Adrenal gland (tissue), 12 donors: ENCODE results near the gene TIMM21. TPM values are rescaled to one million over a fixed set of nuclear protein-coding genes. Genes with fewer than 3 reads are reported as not detected.

Experiments used
- DNase-seq, 7 donors: peaks; one replicate each; pipeline ENCODE4 v3.0.0-alpha.2; 2019 to 2020
- H3K27ac ChIP-seq, 5 donors: fragments of 200-600 bp; sonication (generic) in 4 of 5; 1 replicate in 3 of 5; 2 replicates in 2 of 5; pipeline versions ENCODE4 v1.5.1 to v1.8.0; 2016 to 2020; ENCODE audit warnings: mild to moderate bottlenecking in 1 of 5
- H3K27me3 ChIP-seq: fragments of 200-600 bp; 2 replicates; pipeline ENCODE4 v1.8.0; 2021
- H3K36me3 ChIP-seq, 2 donors: fragments of 200-600 bp; replicated peaks in 1 of 2; 1 replicate in 1 of 2; 2 replicates in 1 of 2; pipeline versions ENCODE4 v1.5.1 to v1.8.0; 2018 to 2022
- H3K4me1 ChIP-seq, 2 donors: fragments of 200-600 bp; replicated peaks in 1 of 2; 1 replicate in 1 of 2; 2 replicates in 1 of 2; pipeline versions ENCODE4 v1.5.1 to v1.8.0; 2018 to 2021
- H3K4me3 ChIP-seq, 4 donors: fragments of 200-600 bp; sonication (generic) in 3 of 4; one replicate each; pipeline ENCODE4 v1.5.1; 2016 to 2018
- H3K9me3 ChIP-seq, 3 donors: fragments of 200-600 bp; sonication (generic) in 1 of 3; replicated peaks in 1 of 3; 1 replicate in 2 of 3; 2 replicates in 1 of 3; pipeline versions ENCODE4 v1.5.1 to v1.8.0; 2016 to 2021
- CTCF ChIP-seq, 6 experiments: fragments of 450-650 bp in 4 of 6; fragments of 200-600 bp in 2 of 6; sonication (generic) in 1 of 6; IDR thresholded peaks; 1 replicate in 5 of 6; 2 replicates in 1 of 6; pipeline versions ENCODE4 v1.5.1 to v1.8.0; 2016 to 2021; ENCODE audit warnings: antibody characterized with exemption in 6 of 6, mild to moderate bottlenecking in 2 of 6, moderate library complexity in 1 of 6
- POLR2A ChIP-seq, 2 donors: fragments of 450-650 bp; IDR thresholded peaks; one replicate each; pipeline ENCODE4 v1.6.1; 2017; ENCODE audit warnings: antibody characterized with exemption in 2 of 2, mild to moderate bottlenecking in 2 of 2, moderate library complexity in 1 of 2
- WGBS, 4 donors: extraction: QIAGEN DNeasy Blood & Tissue Kit in 2 of 4; methylation state at CpG; one replicate each; pipeline versions ENCODE4 v1.1.5 to v1.1.7; 2013 to 2017; 5-methylcytosine and 5-hydroxymethylcytosine counted together
- intact Hi-C, 2 donors: fragments of 100-400 bp; cut with DNase I; formaldehyde crosslinking; loops; one replicate each; pipeline versions ENCODE4 v1.14.1 to v1.15.0; 2022 to 2023
- polyA plus RNA-seq, 3 donors: library from polyadenylated mRNA; stranded (reverse); fragments of 200-250 nt in 2 of 3; fragments of 350-450 nt in 1 of 3; fragmentation: Illumina TruSeq in 1 of 3; extraction: RNeasy Lipid Tissue Mini Kit (QIAGEN cat#74804) in 1 of 3; gene quantifications; one replicate each; pipeline ENCODE4 v1.2.3, GENCODE V29; 2013 to 2014
- total RNA-seq, 9 donors: library from RNA; depleted of rRNA in 4 of 9; stranded (reverse); fragments of >200 nt in 4 of 9; fragments of 120-200 nt in 1 of 9; fragmentation: NEBNext Ultra II Directional in 1 of 9; extraction: Animal tissue kit (Norgen Biotek cat#: 25700) in 1 of 9; gene quantifications; one replicate each; pipeline versions ENCODE4 v1.1.0 to v1.2.4, GENCODE V29; 2013 to 2023
- donor health status: healthy with polysubstance abuse.
- donor health status: Bipolar disorder and iron deficiency.
- donor health status: DM: yes; HTN: yes; CAD: no.
- donor health status: DM: no; HTN: no; CAD: no.
- donor health status: DM: no; HTN: no; CAD: no.
- donor health status: DM: yes; HTN: yes; CAD: no.

Gene TIMM21
- total and polyA plus RNA-seq, 12 donors, result 7.1 to 102 (median 34.2) TPM

GRCh38 chr18:74128159-74128558 is 20.2 kb upstream of the TIMM21 start:
- TF ChIP-seq CTCF (IDR thresholded peaks at IDR 0.05) (no peak), POLR2A (IDR thresholded peaks at IDR 0.05) (no peak)
- 68 to 81% (median 75%) methylated on average over 3 of the region's 3 CpGs for WGBS, 4 donors
- no peak overlapping the region for H3K4me3 ChIP-seq
- no peak for DNase-seq
- no peaks in the 10 kb centered on the region for H3K9me3 ChIP-seq
- H3K4me1 ChIP-seq, result no peaks in the 10 kb centered on the region
- intact Hi-C loops, result no loop called here
- H3K36me3 ChIP-seq, result no peaks in the 10 kb centered on the region
- H3K27me3 ChIP-seq, result no peaks in the 10 kb centered on the region
- H3K27ac ChIP-seq, result no peak overlapping the region

GRCh38 chr18:74131124-74131523 is 17.2 kb upstream of the TIMM21 start:
- H3K36me3 ChIP-seq, result no peaks in the 10 kb centered on the region
- WGBS, 4 donors, result 87 to 93% (median 89%) methylated on average over 3 of the region's 3 CpGs
- no peak for DNase-seq
- no peak overlapping the region for H3K27ac ChIP-seq
- intact Hi-C loops, result no loop called here
- H3K4me3 ChIP-seq, result no peak overlapping the region
- H3K4me1 ChIP-seq, result no peaks in the 10 kb centered on the region
- TF ChIP-seq CTCF (IDR thresholded peaks at IDR 0.05), result no peak
- no peak for TF ChIP-seq POLR2A (IDR thresholded peaks at IDR 0.05)
- H3K27me3 ChIP-seq, result no peaks in the 10 kb centered on the region
- no peaks in the 10 kb centered on the region for H3K9me3 ChIP-seq

- H3K4me1 ChIP-seq, result no peaks in the 10 kb centered on the region
- no peak overlapping the region for H3K4me3 ChIP-seq
- no peak overlapping the region for H3K27ac ChIP-seq
- 71 to 85% (median 76%) methylated on average over 3 of the region's 3 CpGs for WGBS, 4 donors
- H3K27me3 ChIP-seq, result no peaks in the 10 kb centered on the region
- no peak for DNase-seq
- H3K36me3 ChIP-seq, result no peaks in the 10 kb centered on the region
- no peaks in the 10 kb centered on the region for H3K9me3 ChIP-seq
- TF ChIP-seq POLR2A (IDR thresholded peaks at IDR 0.05) (no peak), CTCF (IDR thresholded peaks at IDR 0.05) (no peak)
- intact Hi-C loops, result no loop called here
Measured at GRCh38 chr18:74132201-74132600, 16.1 kb upstream of the TIMM21 start.

- no peak for DNase-seq
- Histone ChIP-seq H3K27ac (no peak overlapping the region), H3K27me3 (no peaks in the 10 kb centered on the region), H3K4me3 (no peak overlapping the region), H3K4me1 (no peaks in the 10 kb centered on the region), H3K9me3 (no peaks in the 10 kb centered on the region), H3K36me3 (no peaks in the 10 kb centered on the region)
- intact Hi-C loops, result no loop called here
- TF ChIP-seq CTCF (IDR thresholded peaks at IDR 0.05) (no peak), POLR2A (IDR thresholded peaks at IDR 0.05) (no peak)
- WGBS, 4 donors, result 82 to 87% (median 86%) methylated on average over 12 of the region's 12 CpGs
Measured at GRCh38 chr18:74137920-74138538, 10.3 kb upstream of the TIMM21 start.
